B cell (primary cell): ENCODE results near the gene ARHGAP40. TPM values are rescaled to one million over a fixed set of nuclear protein-coding genes. Genes with fewer than 3 reads are reported as not detected.

Source experiments
- ATAC-seq: fragments of 200-7000 bp; cut with Tn5 transposase; one replicate; pipeline ENCODE4 v1.10.0; 2021; ENCODE audit warnings: low read depth, mild to moderate bottlenecking, moderate number of reproducible peaks, moderate library complexity
- CTCF ChIA-PET: fragments of 350-600 bp; sonication (Branson Sonifier 250); formaldehyde crosslinking; loops from one replicate; lab custom pipeline; 2021; ENCODE audit warnings: antibody characterized with exemption, inconsistent platforms; lab: Charles Lee
- POLR2A ChIA-PET: fragments of 350-600 bp; sonication (Branson Sonifier 250); formaldehyde crosslinking; loops from one replicate; lab custom pipeline; 2021; ENCODE audit warnings: antibody characterized with exemption; lab: Charles Lee
- DNase-seq: peaks from one replicate; pipeline ENCODE4 v3.0.0; 2013
- H2AFZ ChIP-seq: 2 replicates; pipeline ENCODE4 v1.6.1; 2012; ENCODE audit warnings: mild to moderate bottlenecking, low read depth, low read length; ENCODE audit not compliant: insufficient read depth, poor library complexity, severe bottlenecking
- H3K27ac ChIP-seq, 2 donors: 1 replicate in 1 of 2; 2 replicates in 1 of 2; pipeline ENCODE4 v1.5.1; 2012 to 2013; ENCODE audit warnings: low read length in 2 of 2, mild to moderate bottlenecking in 2 of 2, moderate library complexity in 1 of 2
- H3K27me3 ChIP-seq, 4 experiments: fragments of 200-600 bp in 1 of 4; sonication (generic) in 1 of 4; replicated peaks in 1 of 4; 1 replicate in 2 of 4; 2 replicates in 2 of 4; pipeline versions ENCODE4 v1.6.1 to v1.7.0; 2013 to 2016; ENCODE audit warnings: low read length in 3 of 4, mild to moderate bottlenecking in 2 of 4, mixed read lengths in 1 of 4, moderate library complexity in 1 of 4; ENCODE audit not compliant: insufficient read depth in 4 of 4, control insufficient read depth in 3 of 4; ENCODE audit errors: control extremely low read depth in 1 of 4
- H3K36me3 ChIP-seq, 2 experiments: replicated peaks in 1 of 2; 1 replicate in 1 of 2; 2 replicates in 1 of 2; pipeline versions ENCODE4 v1.6.1 to v1.7.1; 2013; ENCODE audit warnings: low read length in 1 of 2; ENCODE audit not compliant: insufficient read depth in 2 of 2, control insufficient read depth in 1 of 2; ENCODE audit errors: control extremely low read depth in 1 of 2, extremely low read depth in 1 of 2
- H3K4me1 ChIP-seq, 2 donors: fragments of 200-600 bp in 1 of 2; sonication (generic) in 1 of 2; 1 replicate in 1 of 2; 2 replicates in 1 of 2; pipeline versions ENCODE4 v1.5.1 to v1.6.1; 2013 to 2017; ENCODE audit warnings: low read length in 2 of 2; ENCODE audit not compliant: control insufficient read depth in 2 of 2, insufficient read depth in 2 of 2
- H3K4me2 ChIP-seq: replicated peaks from 2 replicates; pipeline ENCODE3; 2012; ENCODE audit warnings: mild to moderate bottlenecking, low read depth, low read length; ENCODE audit not compliant: poor library complexity, severe bottlenecking
- H3K4me3 ChIP-seq, 5 experiments: fragments of 200-600 bp in 1 of 5; sonication (generic) in 1 of 5; 1 replicate in 3 of 5; 2 replicates in 2 of 5; pipeline versions ENCODE4 v1.5.1 to v1.7.0; 2011 to 2016; ENCODE audit warnings: low read length in 4 of 5, mild to moderate bottlenecking in 4 of 5, low read depth in 2 of 5, control low read depth in 1 of 5, moderate library complexity in 1 of 5; ENCODE audit not compliant: insufficient read depth in 1 of 5; ENCODE audit errors: control extremely low read depth in 1 of 5, extremely low read depth in 1 of 5
- H3K79me2 ChIP-seq: fragments of 200-600 bp; sonication (generic); one replicate; pipeline ENCODE4 v1.6.0; 2016; ENCODE audit warnings: low read length; ENCODE audit not compliant: control insufficient read depth, insufficient read depth
- H3K9ac ChIP-seq: fragments of 200-600 bp; sonication (generic); 2 replicates; pipeline ENCODE4 v1.6.1; 2017; ENCODE audit warnings: mild to moderate bottlenecking, low read length, moderate library complexity
- H3K9me3 ChIP-seq, 3 donors: one replicate each; pipeline versions ENCODE4 v1.6.1 to v1.7.1; 2013; ENCODE audit warnings: low read length in 2 of 3; ENCODE audit not compliant: control insufficient read depth in 2 of 3, insufficient read depth in 1 of 3; ENCODE audit errors: control extremely low read depth in 1 of 3
- H4K20me1 ChIP-seq: 2 replicates; pipeline ENCODE4 v1.6.0; 2012; ENCODE audit warnings: mild to moderate bottlenecking, low read length; ENCODE audit not compliant: insufficient read depth, control insufficient read depth, poor library complexity, severe bottlenecking
- H3K27ac Mint-ChIP-seq: one replicate; pipeline ENCODE4 v1.8.0; 2021; ENCODE audit warnings: mixed read lengths
- H3K27me3 Mint-ChIP-seq: one replicate; pipeline ENCODE4 v1.8.0; 2021; ENCODE audit warnings: mixed read lengths
- H3K4me1 Mint-ChIP-seq: one replicate; pipeline ENCODE4 v1.8.0; 2021; ENCODE audit warnings: mixed read lengths
- H3K4me3 Mint-ChIP-seq: one replicate; pipeline ENCODE4 v1.8.0; 2021; ENCODE audit warnings: mixed read lengths
- H3K9me3 Mint-ChIP-seq: one replicate; pipeline ENCODE4 v1.8.0; 2022; ENCODE audit warnings: mixed read lengths; ENCODE audit not compliant: insufficient read depth
- EZH2 ChIP-seq: IDR thresholded peaks from 2 replicates; pipeline ENCODE4 v1.6.1; 2012; ENCODE audit warnings: borderline replicate concordance, low read depth, mild to moderate bottlenecking, moderate library complexity, low read length; ENCODE audit not compliant: insufficient read depth, poor library complexity, severe bottlenecking
- WGBS: methylation state at CpG from one replicate; pipeline ENCODE4 v1.1.5; 2013; ENCODE audit warnings: missing lambda C conversion rate; ENCODE audit not compliant: insufficient coverage; 5-methylcytosine and 5-hydroxymethylcytosine counted together
- intact Hi-C: fragments of 100-400 bp; cut with micrococcal nuclease; formaldehyde crosslinking; loops from one replicate; pipeline ENCODE4 v1.10.0; 2022
- polyA plus RNA-seq: library from polyadenylated mRNA; depleted of rRNA; stranded (reverse); fragments of >200 nt; gene quantifications from 2 replicates; pipeline ENCODE4 v1.2.3, GENCODE V29; 2012
- total RNA-seq, 2 donors: library from RNA; stranded (reverse); fragments of 120-200 nt in 1 of 2; gene quantifications; 1 replicate in 1 of 2; 2 replicates in 1 of 2; pipeline versions ENCODE4 v1.2.3 to v1.2.4, GENCODE V29; 2013 to 2022
- TF ChIP-seq, protein P1 (sequence below): fragments of 200-600 bp; IDR thresholded peaks from one replicate; pipeline ENCODE4 v1.8.0; 2022; ENCODE audit warnings: antibody characterized with exemption, mild to moderate bottlenecking

ARHGAP40 gene
- total and polyA plus RNA-seq, 2 donors (not counting 1 experiment from before 2014, with no cell fraction given): not detected

DNA sequence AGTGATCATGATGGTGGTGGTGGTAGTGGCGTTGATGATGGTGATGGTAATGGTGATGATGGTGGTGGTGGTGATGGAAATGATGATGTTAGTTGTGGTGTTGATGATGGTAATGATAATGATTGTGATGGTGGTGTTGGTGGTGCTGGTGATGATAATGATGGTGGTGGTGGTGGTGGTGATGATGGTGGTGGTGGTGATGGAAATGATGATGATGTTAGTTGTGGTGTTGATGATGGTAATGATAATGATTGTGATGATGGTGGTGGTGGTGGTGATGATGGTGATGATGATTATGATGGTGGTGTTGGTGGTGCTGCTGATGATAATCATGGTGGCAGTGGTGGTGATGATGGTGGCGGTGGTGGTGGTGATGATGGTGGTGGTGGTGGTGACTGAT is 51.4 kb downstream of the ARHGAP40 start:
- ATAC-seq (no peak), DNase-seq (no peak)
- Histone ChIP-seq H2AFZ (no peak overlapping the region), H3K4me3 (no peak overlapping the region), H3K27ac (no peak overlapping the region), H3K36me3 (no peaks in the 10 kb centered on the region), H4K20me1 (no peaks in the 10 kb centered on the region), H3K9me3 (no peaks in the 10 kb centered on the region), H3K4me1 (no peaks in the 10 kb centered on the region), H3K4me2 (no peak overlapping the region), H3K9ac (no peak overlapping the region), H3K79me2 (no peaks in the 10 kb centered on the region), H3K27me3 (peaks cover 0 to 33% (median 9%) of the 10 kb centered on the region in 4 experiments)
- no peak overlapping the region for H3K4me3 Mint-ChIP-seq
- intact Hi-C loops: no loop called here
- H3K4me1 Mint-ChIP-seq: no peaks in the 10 kb centered on the region
- H3K9me3 Mint-ChIP-seq: peaks cover 3% of the 10 kb centered on the region
- POLR2A ChIA-PET: no interaction called here
- TF ChIP-seq, protein P1, sequence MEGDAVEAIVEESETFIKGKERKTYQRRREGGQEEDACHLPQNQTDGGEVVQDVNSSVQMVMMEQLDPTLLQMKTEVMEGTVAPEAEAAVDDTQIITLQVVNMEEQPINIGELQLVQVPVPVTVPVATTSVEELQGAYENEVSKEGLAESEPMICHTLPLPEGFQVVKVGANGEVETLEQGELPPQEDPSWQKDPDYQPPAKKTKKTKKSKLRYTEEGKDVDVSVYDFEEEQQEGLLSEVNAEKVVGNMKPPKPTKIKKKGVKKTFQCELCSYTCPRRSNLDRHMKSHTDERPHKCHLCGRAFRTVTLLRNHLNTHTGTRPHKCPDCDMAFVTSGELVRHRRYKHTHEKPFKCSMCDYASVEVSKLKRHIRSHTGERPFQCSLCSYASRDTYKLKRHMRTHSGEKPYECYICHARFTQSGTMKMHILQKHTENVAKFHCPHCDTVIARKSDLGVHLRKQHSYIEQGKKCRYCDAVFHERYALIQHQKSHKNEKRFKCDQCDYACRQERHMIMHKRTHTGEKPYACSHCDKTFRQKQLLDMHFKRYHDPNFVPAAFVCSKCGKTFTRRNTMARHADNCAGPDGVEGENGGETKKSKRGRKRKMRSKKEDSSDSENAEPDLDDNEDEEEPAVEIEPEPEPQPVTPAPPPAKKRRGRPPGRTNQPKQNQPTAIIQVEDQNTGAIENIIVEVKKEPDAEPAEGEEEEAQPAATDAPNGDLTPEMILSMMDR: no peak
- TF ChIP-seq EZH2: no peak
- H3K27me3 Mint-ChIP-seq: peaks cover 41% of the 10 kb centered on the region
- WGBS: 100% methylated on average over 1 of the region's 2 CpGs
- CTCF ChIA-PET: no interaction called here
- no peak overlapping the region for H3K27ac Mint-ChIP-seq

DNA sequence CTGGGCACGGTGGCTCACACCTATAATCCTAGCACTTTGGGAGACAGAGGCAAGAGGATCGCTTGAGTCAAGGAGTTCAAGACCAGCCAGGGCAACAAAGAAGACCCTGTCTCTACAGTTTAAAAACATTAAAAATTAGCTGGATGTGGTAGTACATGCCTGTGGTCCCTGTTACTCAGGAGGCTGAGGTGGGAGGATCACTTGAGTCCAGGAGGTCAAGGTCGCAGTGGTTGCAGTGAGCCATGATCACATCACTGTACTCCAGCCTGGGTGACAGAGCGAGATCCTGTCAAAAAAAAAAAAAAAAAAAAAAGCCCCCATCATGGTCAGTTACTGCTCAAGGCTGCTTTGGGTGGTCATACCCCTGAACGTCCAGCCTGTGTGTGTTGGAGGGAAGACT is 55.8 kb downstream of the ARHGAP40 start:
- intact Hi-C loops: no loop called here
- Histone ChIP-seq H4K20me1 (no peaks in the 10 kb centered on the region), H3K27me3 (peaks cover 0 to 17% (median 5%) of the 10 kb centered on the region in 4 experiments), H3K9ac (no peak overlapping the region), H2AFZ (no peak overlapping the region), H3K79me2 (no peaks in the 10 kb centered on the region), H3K27ac (no peak overlapping the region), H3K36me3 (no peaks in the 10 kb centered on the region), H3K9me3 (no peaks in the 10 kb centered on the region), H3K4me1 (no peaks in the 10 kb centered on the region), H3K4me2 (no peak overlapping the region), H3K4me3 (no peak overlapping the region)
- no peak for TF ChIP-seq EZH2
- TF ChIP-seq, protein P1: no peak
- ATAC-seq (no peak), DNase-seq (no peak)
- Mint-ChIP-seq H3K27me3 (peaks cover 50% of the 10 kb centered on the region), H3K27ac (no peak overlapping the region), H3K4me1 (no peaks in the 10 kb centered on the region), H3K4me3 (no peak overlapping the region), H3K9me3 (peaks cover 3% of the 10 kb centered on the region)
- POLR2A ChIA-PET: no interaction called here
- CTCF ChIA-PET: interaction anchor here (1.1 to 2.1 kb wide), 4 partner anchors 8 to 94 kb away, joined by 3 to 12 read pairs (median 4); no protein-coding TSS in a partner anchor
- 100% methylated on average over 1 of the region's 5 CpGs for WGBS
